Hepatic stellate cell (primary cell): Measurements from ENCODE around the gene RAD51D.
A peak's percentile ranks its signal among the peaks of the same experiment; 100 is the strongest.
"Not testable (repeated sequence)": the region's sequence is repeated elsewhere in the genome, so short reads cannot be mapped to it uniquely, and the experiment has no call there.

ENCODE experiments used
- DNase-seq: peaks from one replicate; pipeline ENCODE4 v3.0.0; 2011; ENCODE audit warnings: low spot score

The RAD51D gene

GRCh38 chr17:35090707-35091106, 29.0 kb downstream of the RAD51D start:
- DNase-seq, result not testable (repeated sequence)

GRCh38 chr17:35089586-35090296, 29.9 kb downstream of the RAD51D start:
- peak; percentile 47 for DNase-seq

GRCh38 chr17:35088881-35089585, 30.6 kb downstream of the RAD51D start:
- peak; percentile 84 for DNase-seq

- peak; percentile 55 for DNase-seq
Measured at GRCh38 chr17:35088356-35088880, 31.2 kb downstream of the RAD51D start.

GRCh38 chr17:35087731-35088355, 31.8 kb downstream of the RAD51D start:
- peak; percentile 12 for DNase-seq

- DNase-seq, result no peak
Measured at GRCh38 chr17:35086931-35087573, 32.6 kb downstream of the RAD51D start.

GRCh38 chr17:35086164-35086563, 33.5 kb downstream of the RAD51D start:
- no peak for DNase-seq

GRCh38 chr17:35084987-35085386, 34.7 kb downstream of the RAD51D start:
- no peak for DNase-seq

GRCh38 chr17:35083071-35083470, 36.6 kb downstream of the RAD51D start:
- DNase-seq, result no peak

GRCh38 chr17:35082073-35082657, 37.5 kb downstream of the RAD51D start:
- peak; percentile 42 for DNase-seq

- no peak for DNase-seq
Measured at GRCh38 chr17:35081638-35082037, 38.0 kb downstream of the RAD51D start.

- no peak for DNase-seq
Measured at GRCh38 chr17:35080536-35080935, 39.1 kb downstream of the RAD51D start.

GRCh38 chr17:35079547-35080423, 39.9 kb downstream of the RAD51D start:
- no peak for DNase-seq

- no peak for DNase-seq
Measured at GRCh38 chr17:35076874-35077273, 42.8 kb downstream of the RAD51D start.

GRCh38 chr17:35074711-35075707, 44.7 kb downstream of the RAD51D start:
- DNase-seq, result no peak

- DNase-seq, result no peak
Measured at GRCh38 chr17:35073991-35074627, 45.6 kb downstream of the RAD51D start.

GRCh38 chr17:35073183-35073790, 46.4 kb downstream of the RAD51D start:
- DNase-seq, result no peak

- DNase-seq, result peak; percentile 24
Measured at GRCh38 chr17:35069311-35069710, 50.3 kb downstream of the RAD51D start.

GRCh38 chr17:35068249-35068648, 51.4 kb downstream of the RAD51D start:
- DNase-seq, result no peak
